GM12892 (cell line): Measurements from ENCODE around the gene ZCCHC14.

Source experiments
- DNase-seq: peaks from one replicate; pipeline ENCODE4 v3.0.0; 2011; ENCODE audit not compliant: insufficient read length
- FAIRE-seq: peaks from 2 replicates; lab custom pipeline; 2011; peaks lifted over from hg19 to GRCh38; lab: Jason Lieb, UNC
- POLR2A ChIP-seq: IDR thresholded peaks from 2 replicates; pipeline ENCODE4 v1.6.1; 2011; ENCODE audit warnings: low read depth, low read length, control low read depth
- POLR2AphosphoS5 ChIP-seq: IDR thresholded peaks from 2 replicates; pipeline ENCODE4 v1.6.1; 2011; ENCODE audit warnings: low read depth, low read length, control low read depth
- TAF1 ChIP-seq: IDR thresholded peaks from 2 replicates; pipeline ENCODE4 v1.6.1; 2011; ENCODE audit warnings: low read depth, mild to moderate bottlenecking, control low read depth, low read length, borderline replicate concordance

The ZCCHC14 gene

DNA sequence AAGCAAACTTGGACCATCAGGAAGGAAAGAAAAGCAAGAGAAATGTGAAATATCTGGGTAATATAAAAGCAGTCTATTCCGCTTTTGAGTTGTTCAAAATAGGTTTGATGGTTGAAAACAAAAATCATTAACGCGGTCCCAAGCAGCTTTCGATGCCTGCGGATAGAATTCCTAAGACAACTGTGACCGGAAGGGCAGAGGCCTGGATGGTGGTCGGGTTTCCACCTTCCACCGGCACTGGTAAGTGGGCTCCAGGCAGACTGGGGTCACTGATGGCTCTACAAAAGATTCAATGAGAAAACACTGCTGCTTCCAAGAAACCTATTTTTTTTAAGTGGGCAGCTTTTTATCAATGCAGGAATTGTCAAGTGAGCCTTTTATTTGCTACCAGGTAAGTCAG, 49.8 kb downstream of the ZCCHC14 start:
- TF ChIP-seq POLR2A (no peak), TAF1 (no peak), POLR2AphosphoS5 (no peak)
- DNase-seq = no peak
- FAIRE-seq = no peak

DNA sequence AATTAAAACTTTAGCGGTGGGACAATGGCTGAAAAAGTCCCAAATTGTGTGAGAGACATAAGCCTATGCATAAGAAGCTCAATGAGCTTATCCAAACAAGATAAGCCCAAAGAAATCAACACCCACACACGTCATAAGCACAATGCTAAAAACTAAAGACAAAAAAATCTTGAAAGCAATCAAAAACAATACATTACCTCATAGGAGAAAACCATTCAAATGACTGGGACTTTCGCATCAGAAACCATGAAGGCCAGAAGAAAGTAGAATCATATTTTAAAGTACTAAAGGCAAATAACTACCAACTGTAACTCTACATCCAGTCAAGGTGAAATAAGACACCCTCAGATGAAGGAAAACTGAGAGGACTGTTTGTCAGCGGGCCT, 50.2 kb downstream of the ZCCHC14 start:
- FAIRE-seq (no peak), DNase-seq (no peak)
- TF ChIP-seq POLR2AphosphoS5 (no peak), TAF1 (no peak), POLR2A (no peak)

DNA sequence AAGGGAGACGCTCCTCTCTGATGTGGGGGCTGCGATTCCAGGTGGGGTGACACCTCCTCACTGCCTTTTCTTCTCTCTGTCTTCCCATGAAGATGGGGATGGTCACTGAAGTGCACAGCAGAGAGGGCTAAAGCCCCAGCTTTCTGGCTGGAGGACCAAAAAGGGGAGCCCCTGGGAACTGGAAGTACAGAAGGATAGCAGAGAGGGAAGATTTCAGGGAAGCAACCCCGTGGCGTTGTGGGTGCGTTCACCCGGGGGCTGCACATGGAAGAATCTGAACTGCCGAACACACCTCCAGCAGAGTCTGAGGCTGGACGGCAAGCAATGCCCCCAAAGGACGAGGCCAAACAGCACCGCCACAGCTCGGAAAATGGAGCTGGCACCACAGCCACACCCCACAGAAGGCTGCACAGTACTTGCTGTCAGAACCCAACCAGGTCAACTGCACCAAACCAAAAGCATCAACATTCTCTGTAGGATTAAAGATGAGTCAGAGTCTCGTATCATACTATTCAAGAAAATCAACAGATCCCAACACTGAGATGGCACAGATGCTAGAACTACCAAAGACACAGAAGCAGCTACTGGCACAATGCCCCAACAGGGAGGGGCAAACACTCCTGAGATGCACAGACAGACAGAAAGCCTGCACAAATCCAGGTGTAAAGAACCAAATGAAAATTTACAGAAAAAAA, 50.8 kb downstream of the ZCCHC14 start:
- DNase-seq = no peak
- TF ChIP-seq TAF1 = no peak
- TF ChIP-seq POLR2AphosphoS5 = no peak
- no peak for TF ChIP-seq POLR2A
- no peak for FAIRE-seq

DNA sequence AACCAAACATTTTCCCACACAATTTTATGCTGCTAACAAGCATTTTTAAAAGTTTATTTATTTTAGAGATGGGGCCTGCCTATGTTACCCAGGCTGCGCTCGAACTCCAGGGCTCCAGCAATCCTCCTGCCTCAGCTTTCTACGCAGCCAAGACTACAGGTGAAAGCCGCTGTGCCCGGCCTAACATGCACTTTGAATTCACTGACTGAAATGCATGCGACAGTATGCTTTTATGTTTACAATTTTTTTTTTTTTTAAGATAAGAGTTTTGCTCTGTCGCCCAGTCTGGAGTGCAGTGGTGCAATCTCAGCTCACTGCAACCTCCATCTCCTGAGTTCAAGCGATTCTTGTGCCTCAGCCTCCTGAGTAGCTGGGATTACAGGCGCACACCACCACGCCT, 52.9 kb downstream of the ZCCHC14 start:
- no peak for TF ChIP-seq TAF1
- TF ChIP-seq POLR2A = no peak
- no peak for TF ChIP-seq POLR2AphosphoS5
- DNase-seq (no peak), FAIRE-seq (no peak)

DNA sequence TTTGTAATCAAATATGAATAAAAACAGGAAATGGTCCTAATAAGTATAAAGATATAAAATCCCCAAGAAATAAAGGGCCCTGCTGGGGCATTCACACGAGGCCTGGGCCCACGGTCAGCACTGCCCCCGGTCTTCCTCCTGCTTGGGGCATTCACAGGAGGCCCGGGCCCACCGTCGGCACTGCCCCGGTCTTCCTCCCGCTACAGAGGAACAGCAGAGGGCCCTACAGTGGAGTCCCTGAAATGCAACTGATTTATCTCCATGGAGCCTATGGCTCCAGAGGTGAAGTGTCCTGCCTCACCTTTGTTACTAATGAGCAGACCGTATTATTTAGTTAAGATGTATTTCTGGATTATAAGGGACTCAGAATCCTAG, 54.2 kb downstream of the ZCCHC14 start:
- FAIRE-seq (no peak), DNase-seq (no peak)

DNA sequence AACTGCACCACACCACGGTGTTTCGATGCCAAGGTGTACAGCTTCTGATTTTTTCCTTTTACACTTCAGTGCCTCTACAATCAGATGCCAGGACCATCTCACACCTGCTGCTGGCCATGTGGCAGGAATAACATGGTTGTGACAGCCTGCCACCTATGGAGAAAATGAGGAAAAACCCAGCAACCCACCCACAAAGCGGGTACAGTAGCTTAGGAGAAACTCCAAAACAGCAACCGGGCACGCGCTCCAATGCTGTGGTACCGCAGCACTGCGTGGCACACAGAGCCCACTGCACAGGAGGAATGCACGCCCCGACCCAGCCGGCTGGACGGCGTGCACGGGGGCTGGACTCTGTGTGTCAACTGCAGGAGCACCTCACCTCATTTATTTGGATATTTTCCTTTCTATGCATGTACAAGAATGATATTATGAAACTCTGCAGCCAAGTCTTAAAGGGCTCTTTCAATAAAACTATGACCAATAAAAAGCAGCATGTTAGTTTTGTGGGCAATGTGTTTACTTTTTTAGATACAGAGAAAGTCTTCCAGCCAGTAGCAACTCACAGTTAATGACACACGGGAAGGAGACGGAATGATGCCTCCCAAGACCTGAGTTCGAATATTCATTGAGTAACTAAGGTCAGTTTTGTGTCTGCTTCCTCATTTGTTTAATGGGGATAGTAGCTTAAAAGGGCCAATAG, 54.8 kb downstream of the ZCCHC14 start:
- DNase-seq = no peak
- TF ChIP-seq TAF1 (no peak), POLR2A (no peak), POLR2AphosphoS5 (no peak)
- no peak for FAIRE-seq

More for the DNA sequence above, 54.2 kb downstream of the ZCCHC14 start:
- TF ChIP-seq POLR2A = no peak
- TF ChIP-seq POLR2AphosphoS5 = no peak
- TF ChIP-seq TAF1 = no peak

DNA sequence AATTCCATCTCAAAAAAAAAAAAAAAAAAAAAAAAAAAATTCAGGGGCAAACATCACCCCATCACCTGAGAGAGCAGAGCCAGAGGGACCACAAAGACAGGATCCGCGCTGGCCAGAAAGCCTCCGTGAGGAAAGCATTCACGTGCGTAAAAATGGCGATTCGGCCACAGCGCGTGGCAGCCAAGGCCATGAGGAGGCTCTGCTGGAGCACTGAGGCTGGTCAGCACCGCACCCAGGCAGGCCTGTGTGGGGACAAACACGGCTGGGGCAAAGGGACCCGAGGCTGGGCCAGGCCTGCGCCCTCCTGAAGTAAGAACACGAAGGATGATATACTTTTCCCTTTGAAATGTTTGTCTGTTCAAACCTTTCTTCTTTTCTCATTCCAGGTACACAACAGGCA, 55.5 kb downstream of the ZCCHC14 start:
- no peak for DNase-seq
- no peak for TF ChIP-seq POLR2A
- TF ChIP-seq POLR2AphosphoS5 = no peak
- no peak for FAIRE-seq

DNA sequence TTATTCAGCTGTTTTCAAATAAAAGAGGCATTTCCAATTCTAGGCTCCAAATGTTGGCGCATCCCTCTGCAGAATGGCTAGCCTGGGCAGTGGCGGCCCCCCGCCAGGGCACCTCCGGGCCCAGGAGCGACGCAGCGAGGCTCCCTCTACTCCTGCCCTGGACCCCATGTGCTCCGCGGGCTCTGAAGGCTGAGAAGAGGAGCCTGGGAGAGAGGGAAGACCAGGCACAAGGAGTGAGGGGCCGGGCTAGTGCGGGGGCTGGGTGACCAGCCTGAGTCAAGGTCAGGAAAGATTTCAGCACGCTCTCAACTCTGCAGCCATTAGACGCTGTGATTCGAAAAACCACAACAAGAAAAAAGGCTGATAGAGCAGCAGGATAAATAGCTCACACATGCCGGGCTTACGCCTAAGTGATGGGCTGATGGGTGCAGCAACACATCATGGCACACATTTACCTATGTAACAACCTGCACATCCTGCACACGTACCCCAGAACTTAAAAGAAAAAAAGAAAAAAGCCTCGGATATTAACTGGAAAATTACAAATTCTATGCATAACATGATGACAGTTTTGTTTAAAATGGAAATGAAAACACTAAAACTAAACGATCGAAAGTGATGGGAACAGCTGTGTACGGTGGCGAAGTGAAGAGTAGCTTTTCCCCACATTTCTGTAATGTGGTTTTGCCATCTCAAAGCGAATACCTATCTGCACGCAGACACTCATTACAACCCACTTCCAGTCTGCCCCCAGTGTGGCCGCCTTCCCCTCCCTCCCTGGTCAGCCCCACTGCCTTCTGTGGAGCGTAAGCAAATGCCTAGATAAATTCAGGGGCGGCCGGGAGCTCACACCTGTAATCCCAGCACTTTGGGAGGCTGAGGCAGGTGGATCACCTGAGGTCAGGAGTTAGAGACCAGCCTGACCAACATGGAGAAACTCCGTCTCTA, 56.3 kb downstream of the ZCCHC14 start:
- no peak for TF ChIP-seq TAF1
- no peak for TF ChIP-seq POLR2AphosphoS5
- TF ChIP-seq POLR2A = no peak
- FAIRE-seq = no peak
- DNase-seq = no peak

DNA sequence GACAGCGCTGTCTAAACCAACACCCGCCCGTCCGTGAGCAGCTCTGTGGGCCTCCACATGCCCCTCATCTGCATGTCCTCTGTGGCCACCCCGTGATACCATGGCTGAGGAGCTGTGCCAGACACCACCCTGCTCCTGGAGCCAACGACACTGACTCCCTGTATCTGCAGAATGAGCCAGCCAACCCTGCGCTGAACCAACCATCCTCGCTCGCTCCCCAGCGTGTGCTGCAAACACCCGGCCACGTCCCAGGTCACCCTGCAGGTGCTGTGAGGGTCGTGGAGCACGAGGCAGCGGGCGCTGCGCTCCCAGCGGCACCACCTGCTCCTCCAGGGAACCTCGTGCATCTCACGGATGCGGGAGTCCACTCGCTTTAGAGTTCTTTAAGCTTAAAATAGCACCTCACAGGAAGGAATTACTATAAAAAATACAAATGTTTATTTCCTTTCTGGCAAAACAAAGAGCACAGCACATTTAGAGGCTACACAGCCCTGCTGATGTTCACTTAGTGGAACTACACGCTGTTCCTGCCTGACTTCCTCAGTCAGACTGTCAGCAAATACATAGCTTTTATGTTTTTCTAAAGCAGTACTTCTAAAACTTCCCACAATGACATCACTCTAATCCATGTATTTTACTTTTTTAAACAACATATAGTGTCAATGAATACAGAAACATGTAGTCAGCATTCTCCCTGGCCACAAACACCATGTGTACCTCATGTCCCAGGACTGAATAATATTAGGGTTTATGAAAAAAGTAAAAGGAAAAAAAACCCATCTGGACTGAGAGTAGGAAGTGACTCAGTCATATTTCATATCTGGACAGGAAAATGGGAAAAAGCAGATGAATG, 57.2 kb downstream of the ZCCHC14 start:
- TF ChIP-seq POLR2A (no peak), POLR2AphosphoS5 (no peak), TAF1 (no peak)
- FAIRE-seq = no peak
- no peak for DNase-seq

DNA sequence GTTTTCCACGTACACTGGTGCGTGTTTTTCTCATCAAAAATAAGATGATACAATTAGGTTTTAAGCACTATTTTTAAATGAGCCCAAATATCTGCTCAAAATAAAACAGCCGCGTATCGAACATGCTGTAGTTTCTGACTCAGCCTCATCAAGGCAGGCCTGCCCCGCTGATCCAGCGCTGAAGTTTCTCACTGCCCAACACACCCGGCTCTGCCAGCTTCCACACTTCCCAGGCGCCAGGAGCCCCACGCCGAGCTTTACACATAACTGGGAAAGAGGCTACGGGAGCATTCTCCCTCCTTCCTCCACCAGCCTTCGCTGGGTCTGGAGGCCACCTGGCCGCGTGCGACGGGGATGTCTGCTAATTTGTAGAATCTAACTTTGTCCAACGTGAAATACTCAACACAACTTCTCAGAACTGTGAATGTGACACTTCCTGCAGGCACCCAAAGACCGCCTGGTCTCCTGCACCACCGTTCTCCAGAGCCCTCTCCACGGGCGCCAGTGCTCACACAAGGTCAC, 58.6 kb downstream of the ZCCHC14 start:
- TF ChIP-seq POLR2A (no peak), TAF1 (no peak), POLR2AphosphoS5 (no peak)
- no peak for FAIRE-seq
- no peak for DNase-seq

DNA sequence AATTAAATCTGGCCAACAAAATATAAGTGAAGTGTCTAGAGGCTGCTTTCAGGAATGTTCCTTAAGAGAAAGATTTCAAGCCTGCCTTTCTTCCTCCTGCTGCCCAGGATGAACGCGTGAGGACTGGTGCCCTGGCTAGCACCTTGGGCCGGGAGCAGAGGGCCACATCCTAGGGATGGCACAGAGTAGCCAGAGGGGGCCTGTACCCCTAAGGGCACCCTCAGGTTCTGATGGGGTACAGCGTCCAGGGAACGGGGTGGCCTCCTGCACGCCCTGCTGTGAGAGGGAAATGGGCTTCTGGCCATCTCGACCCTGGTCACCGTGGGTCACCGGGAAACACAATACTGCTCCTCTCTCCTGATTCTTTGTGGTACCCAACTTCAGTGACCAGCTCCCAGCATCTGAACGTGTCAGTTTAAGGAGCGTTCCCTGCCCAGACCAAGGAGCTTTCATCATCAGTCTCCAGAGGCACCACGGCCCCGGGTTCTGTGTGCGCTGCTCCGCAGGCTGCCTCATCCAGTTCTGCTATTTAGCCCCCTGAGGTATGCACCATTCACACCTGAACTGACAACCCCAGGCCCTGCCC, 60.4 kb downstream of the ZCCHC14 start:
- TF ChIP-seq POLR2AphosphoS5 (no peak), POLR2A (no peak), TAF1 (no peak)
- FAIRE-seq (no peak), DNase-seq (no peak)
